SK-N-SH treated with all-trans-retinoic acid at 6 μM for 48 hours (cell line): Measurements from ENCODE around the gene PTPDC1.

ENCODE experiments used
- ATAC-seq: fragments of 200-7000 bp; cut with Tn5 transposase; 3 replicates; pipeline ENCODE4 v1.9.1; 2020; ENCODE audit warnings: mild to moderate bottlenecking, moderate library complexity
- ARNTL ChIP-seq: fragments of 450-650 bp; formaldehyde crosslinking; IDR thresholded peaks from 2 replicates; pipeline ENCODE4 v1.5.0; 2020; ENCODE audit warnings: low read depth, mild to moderate bottlenecking, moderate library complexity, borderline replicate concordance
- BACH2 ChIP-seq: fragments of 250-450 bp; sonication (Bioruptor Pico); IDR thresholded peaks from 2 replicates; pipeline ENCODE4 v1.9.0; 2021; ENCODE audit warnings: mild to moderate bottlenecking, borderline replicate concordance
- CSDC2 ChIP-seq: fragments of 250-450 bp; sonication (Bioruptor Pico); IDR thresholded peaks from 2 replicates; pipeline ENCODE4 v1.5.0; 2020; ENCODE audit warnings: mild to moderate bottlenecking, moderate library complexity
- CSRNP3 ChIP-seq: fragments of 250-450 bp; sonication (Bioruptor Pico); IDR thresholded peaks from 2 replicates; pipeline ENCODE4 v1.5.1; 2021; ENCODE audit warnings: mild to moderate bottlenecking, moderate library complexity
- ESRRG ChIP-seq: fragments of 250-450 bp; sonication (Bioruptor Pico); IDR thresholded peaks from 2 replicates; pipeline ENCODE4 v1.6.1; 2021; ENCODE audit warnings: mild to moderate bottlenecking
- GLIS3 ChIP-seq: fragments of 250-450 bp; sonication (Bioruptor Pico); IDR thresholded peaks from 2 replicates; pipeline ENCODE4 v1.5.0; 2020; ENCODE audit warnings: mild to moderate bottlenecking, moderate library complexity
- ISL1 ChIP-seq: fragments of 250-450 bp; sonication (Bioruptor Pico); IDR thresholded peaks from 2 replicates; pipeline ENCODE4 v2.1.2; 2022; ENCODE audit warnings: mild to moderate bottlenecking, moderate library complexity
- OSR1 ChIP-seq: fragments of 250-450 bp; sonication (Bioruptor Pico); IDR thresholded peaks from 2 replicates; pipeline ENCODE4 v1.8.0; 2022; ENCODE audit warnings: moderate library complexity, mild to moderate bottlenecking, inconsistent platforms
- PATZ1 ChIP-seq: fragments of 250-450 bp; sonication (Bioruptor Pico); IDR thresholded peaks from 2 replicates; pipeline ENCODE4 v1.8.0; 2020; ENCODE audit warnings: mild to moderate bottlenecking, moderate library complexity, borderline replicate concordance
- POU6F1 ChIP-seq: fragments of 250-450 bp; sonication (Bioruptor Pico); IDR thresholded peaks from 2 replicates; pipeline ENCODE4 v1.8.0; 2021; ENCODE audit warnings: low read depth, mild to moderate bottlenecking, moderate library complexity, borderline replicate concordance
- PPARA ChIP-seq: fragments of 250-450 bp; sonication (Bioruptor Pico); IDR thresholded peaks from 2 replicates; pipeline ENCODE4 v1.5.0; 2020; ENCODE audit warnings: mild to moderate bottlenecking, borderline replicate concordance
- RARB ChIP-seq: fragments of 250-450 bp; sonication (Bioruptor Pico); IDR thresholded peaks from 2 replicates; pipeline ENCODE4 v1.8.0; 2021; ENCODE audit warnings: mild to moderate bottlenecking, moderate library complexity
- TCF4 ChIP-seq: fragments of 250-450 bp; sonication (Bioruptor Pico); IDR thresholded peaks from 2 replicates; pipeline ENCODE4 v1.8.0; 2021; ENCODE audit warnings: mild to moderate bottlenecking, moderate library complexity, borderline replicate concordance
- TOX ChIP-seq: fragments of 250-450 bp; sonication (Bioruptor Pico); IDR thresholded peaks from 2 replicates; pipeline ENCODE4 v1.8.0; 2021; ENCODE audit warnings: mild to moderate bottlenecking, moderate library complexity, borderline replicate concordance
- TSHZ2 ChIP-seq: fragments of 250-450 bp; sonication (Bioruptor Pico); IDR thresholded peaks from 2 replicates; pipeline ENCODE4 v1.5.0; 2020; ENCODE audit warnings: mild to moderate bottlenecking, moderate library complexity
- ZC3H10 ChIP-seq: fragments of 250-450 bp; sonication (Bioruptor Pico); IDR thresholded peaks from 2 replicates; pipeline ENCODE4 v1.5.1; 2021; ENCODE audit warnings: mild to moderate bottlenecking, moderate library complexity
- ZFP3 ChIP-seq: fragments of 250-450 bp; sonication (Bioruptor Pico); IDR thresholded peaks from 2 replicates; pipeline ENCODE4 v1.5.0; 2020; ENCODE audit warnings: mild to moderate bottlenecking, moderate library complexity
- ZFP30 ChIP-seq: fragments of 450-650 bp; formaldehyde crosslinking; IDR thresholded peaks from 2 replicates; pipeline ENCODE4 v1.5.0; 2022; ENCODE audit warnings: mild to moderate bottlenecking, moderate library complexity
- ZNF565 ChIP-seq: fragments of 450-650 bp; formaldehyde crosslinking; conservative IDR thresholded peaks from 2 replicates; pipeline ENCODE4 v1.5.0; 2020; ENCODE audit warnings: low read depth, mild to moderate bottlenecking, moderate library complexity
- ZNF8 ChIP-seq: fragments of 450-650 bp; formaldehyde crosslinking; IDR thresholded peaks from 2 replicates; pipeline ENCODE4 v1.5.0; 2020; ENCODE audit warnings: mild to moderate bottlenecking, moderate library complexity
- TF ChIP-seq, protein P1 (sequence below): fragments of 250-450 bp; sonication (Bioruptor Pico); IDR thresholded peaks from 2 replicates; pipeline ENCODE4 v1.5.1; 2020; ENCODE audit warnings: low read depth, mild to moderate bottlenecking, moderate library complexity

The PTPDC1 gene

GRCh38 chr9:94150890-94151650 is 66.8 kb downstream of the PTPDC1 start:
- peak; percentile 56 for ATAC-seq
- TF ChIP-seq PPARA (CRISPR knock-in tag) (no peak), ESRRG (CRISPR knock-in tag) (no peak), ISL1 (CRISPR knock-in tag) (no peak), RARB (CRISPR knock-in tag) (no peak), TOX (CRISPR knock-in tag) (no peak), GLIS3 (no peak), ZFP3 (CRISPR knock-in tag) (no peak), ZNF8 (no peak), TCF4 (CRISPR knock-in tag) (no peak), BACH2 (CRISPR knock-in tag) (no peak), ARNTL (no peak), CSDC2 (CRISPR knock-in tag) (no peak), PATZ1 (no peak), CSRNP3 (CRISPR knock-in tag) (no peak), ZNF565 (CRISPR knock-in tag) (no peak)
- TF ChIP-seq, protein P1, sequence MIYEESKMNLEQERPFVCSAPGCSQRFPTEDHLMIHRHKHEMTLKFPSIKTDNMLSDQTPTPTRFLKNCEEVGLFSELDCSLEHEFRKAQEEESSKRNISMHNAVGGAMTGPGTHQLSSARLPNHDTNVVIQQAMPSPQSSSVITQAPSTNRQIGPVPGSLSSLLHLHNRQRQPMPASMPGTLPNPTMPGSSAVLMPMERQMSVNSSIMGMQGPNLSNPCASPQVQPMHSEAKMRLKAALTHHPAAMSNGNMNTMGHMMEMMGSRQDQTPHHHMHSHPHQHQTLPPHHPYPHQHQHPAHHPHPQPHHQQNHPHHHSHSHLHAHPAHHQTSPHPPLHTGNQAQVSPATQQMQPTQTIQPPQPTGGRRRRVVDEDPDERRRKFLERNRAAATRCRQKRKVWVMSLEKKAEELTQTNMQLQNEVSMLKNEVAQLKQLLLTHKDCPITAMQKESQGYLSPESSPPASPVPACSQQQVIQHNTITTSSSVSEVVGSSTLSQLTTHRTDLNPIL (CRISPR knock-in tag), result no peak
- TF ChIP-seq, all 23 proteins: peak for 0

DNA sequence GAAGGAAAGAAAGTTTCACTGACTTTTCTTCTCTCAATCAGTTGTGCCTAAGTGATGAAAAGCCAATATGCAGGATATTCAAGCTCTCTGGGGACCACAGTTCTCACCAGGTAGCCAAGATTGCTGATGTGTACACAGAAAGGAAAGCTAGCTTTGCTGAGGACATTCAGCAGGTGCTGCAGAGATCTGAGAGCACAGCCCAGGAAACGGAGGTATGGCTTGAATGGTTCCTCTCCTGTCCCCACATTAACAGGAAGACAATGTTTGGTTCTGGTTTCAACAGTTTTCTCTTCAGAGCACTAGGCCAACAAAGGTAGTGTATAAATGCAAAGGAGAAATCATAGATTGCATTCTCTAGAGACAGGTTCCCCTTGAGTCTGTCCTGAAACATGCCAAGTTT is 69.6 kb downstream of the PTPDC1 start:
- TF ChIP-seq ZC3H10 (CRISPR knock-in tag), result no peak
- TF ChIP-seq PATZ1, result no peak
- TF ChIP-seq GLIS3, result no peak
- no peak for TF ChIP-seq ZNF8
- no peak for TF ChIP-seq CSRNP3 (CRISPR knock-in tag)
- TF ChIP-seq ZFP3 (CRISPR knock-in tag), result no peak
- no peak for TF ChIP-seq CSDC2 (CRISPR knock-in tag)
- no peak for TF ChIP-seq ZFP30 (CRISPR knock-in tag)
- TF ChIP-seq OSR1, result no peak
- TF ChIP-seq ARNTL, result no peak
- TF ChIP-seq TCF4 (CRISPR knock-in tag), result no peak
- TF ChIP-seq ESRRG (CRISPR knock-in tag), result no peak
- TF ChIP-seq ZNF565 (CRISPR knock-in tag), result no peak
- TF ChIP-seq RARB (CRISPR knock-in tag), result no peak
- no peak for TF ChIP-seq TOX (CRISPR knock-in tag)
- no peak for TF ChIP-seq TSHZ2 (CRISPR knock-in tag)
- no peak for TF ChIP-seq POU6F1 (CRISPR knock-in tag)
- TF ChIP-seq ISL1 (CRISPR knock-in tag), result no peak
- ATAC-seq, result no peak
